OCI-LY3 (cell line): Measurements from ENCODE around the gene RUNX3.

Experiments
- CTCF ChIP-seq: fragments of 200-600, 300-600 bp; sonication (generic); IDR thresholded peaks from 2 replicates; pipeline ENCODE4 v1.5.1; 2014; ENCODE audit warnings: antibody characterized with exemption, low read length, low read depth
- EZH2phosphoT487 ChIP-seq: fragments of 200-600 bp; shearing (Covaris generic); IDR thresholded peaks from 2 replicates; pipeline ENCODE4 v1.6.1; 2018; ENCODE audit warnings: antibody characterized with exemption, mixed run types, low read depth

- TF ChIP-seq CTCF = no peak
- TF ChIP-seq EZH2phosphoT487 = no peak
Observed at GRCh38 chr1:24952413-24952841, 22.4 kb upstream of the RUNX3 start.
